GM21529 (cell line): Measurements from ENCODE around the gene CCDC24.

Experiments
- ATAC-seq: cut with Tn5 transposase; IDR thresholded peaks from one replicate; pipeline ENCODE4 v1.9.1; 2021; ENCODE audit not compliant: unreplicated experiment

Gene CCDC24

DNA sequence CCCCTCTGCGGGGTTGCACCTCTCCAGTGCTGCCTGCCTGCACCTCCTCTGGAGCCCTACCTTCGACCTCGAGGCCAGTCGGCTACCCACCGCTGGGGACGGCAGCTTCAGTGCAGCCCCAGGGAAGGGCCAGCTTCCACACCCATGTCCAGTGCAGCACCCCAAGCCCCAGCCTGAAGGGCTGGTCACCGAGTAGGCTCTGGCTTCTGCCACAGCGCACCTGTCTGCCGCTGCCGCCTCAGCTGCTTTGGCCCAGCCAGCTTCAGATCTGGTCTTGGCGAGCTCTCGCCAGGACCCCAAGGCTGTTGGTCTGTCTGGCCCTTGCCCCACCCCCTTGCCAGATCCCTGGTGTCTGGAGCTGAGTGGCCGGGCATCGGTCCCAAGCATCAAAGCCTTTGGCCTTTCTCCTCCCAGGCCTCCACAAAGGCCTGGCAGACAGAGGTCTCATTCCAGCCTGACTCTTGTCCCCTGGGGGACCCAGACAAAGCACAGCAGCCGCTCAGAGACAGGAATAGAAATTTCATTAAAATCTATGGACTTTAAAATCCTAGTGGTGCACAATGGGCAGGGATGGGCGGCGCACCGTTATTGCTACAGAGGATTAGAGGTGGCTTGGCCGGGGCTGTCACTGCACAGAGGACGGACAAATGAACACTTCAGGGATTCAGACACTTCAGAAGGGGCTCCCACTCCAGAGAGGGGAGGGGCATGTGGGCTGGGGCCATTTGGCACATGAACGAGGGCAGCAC is 4.8 kb downstream of the CCDC24 start:
- no peak for ATAC-seq

GRCh38 chr1:43996733-43997115 is 5.3 kb downstream of the CCDC24 start:
- ATAC-seq = no peak

- no peak for ATAC-seq
These were observed 6.0 kb downstream of the CCDC24 start for GRCh38 chr1:43997295-43997999.

- no peak for ATAC-seq
These were observed 6.6 kb downstream of the CCDC24 start for GRCh38 chr1:43998000-43998378.

DNA sequence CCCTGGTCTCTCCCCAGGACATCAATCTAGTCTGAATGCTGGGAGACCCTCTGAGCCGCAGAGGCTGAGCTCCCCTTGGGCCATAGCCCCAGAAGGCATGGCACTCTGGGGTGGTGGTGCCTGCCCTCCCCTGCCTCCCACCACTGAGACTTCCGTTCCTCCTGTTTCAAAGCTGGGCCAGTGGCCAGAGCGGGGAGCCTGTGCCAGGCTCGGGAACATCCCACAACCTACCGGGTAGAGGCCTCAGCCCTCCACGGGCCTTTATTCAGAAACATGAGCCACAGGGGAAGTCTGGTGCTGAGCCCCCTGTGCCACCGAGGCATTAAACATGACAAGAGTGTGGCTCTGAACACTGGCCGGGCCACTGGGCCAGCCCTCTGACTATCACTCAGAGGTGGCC is 8.1 kb downstream of the CCDC24 start:
- no peak for ATAC-seq

DNA sequence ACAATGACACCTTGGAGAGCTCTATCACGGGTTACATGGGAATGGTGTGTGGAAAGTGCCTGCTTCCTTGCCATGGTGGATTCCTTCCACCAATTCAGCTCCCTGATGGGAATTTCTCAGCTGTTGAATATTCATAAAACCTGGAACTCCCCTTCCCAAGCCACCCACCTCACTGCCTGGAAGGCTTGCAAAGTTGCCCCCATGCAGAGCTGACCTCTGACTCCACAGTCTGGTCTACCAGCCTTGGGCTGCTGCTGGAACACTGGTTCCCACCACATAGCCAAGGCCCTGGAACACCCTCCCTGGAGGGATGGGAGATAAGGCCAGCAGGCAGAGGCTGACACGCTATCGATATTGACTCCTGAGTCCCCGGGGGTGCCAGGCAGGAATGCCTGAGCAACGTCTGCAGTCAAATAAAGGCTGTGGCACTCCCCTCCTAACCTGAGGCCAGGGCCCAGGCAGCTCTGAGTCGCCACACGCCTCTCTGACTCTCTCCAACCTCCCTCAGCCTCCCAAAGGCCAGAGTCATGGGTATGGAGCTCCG is 8.8 kb downstream of the CCDC24 start:
- no peak for ATAC-seq

GRCh38 chr1:44002165-44002564 is 10.8 kb downstream of the CCDC24 start:
- no peak for ATAC-seq

DNA sequence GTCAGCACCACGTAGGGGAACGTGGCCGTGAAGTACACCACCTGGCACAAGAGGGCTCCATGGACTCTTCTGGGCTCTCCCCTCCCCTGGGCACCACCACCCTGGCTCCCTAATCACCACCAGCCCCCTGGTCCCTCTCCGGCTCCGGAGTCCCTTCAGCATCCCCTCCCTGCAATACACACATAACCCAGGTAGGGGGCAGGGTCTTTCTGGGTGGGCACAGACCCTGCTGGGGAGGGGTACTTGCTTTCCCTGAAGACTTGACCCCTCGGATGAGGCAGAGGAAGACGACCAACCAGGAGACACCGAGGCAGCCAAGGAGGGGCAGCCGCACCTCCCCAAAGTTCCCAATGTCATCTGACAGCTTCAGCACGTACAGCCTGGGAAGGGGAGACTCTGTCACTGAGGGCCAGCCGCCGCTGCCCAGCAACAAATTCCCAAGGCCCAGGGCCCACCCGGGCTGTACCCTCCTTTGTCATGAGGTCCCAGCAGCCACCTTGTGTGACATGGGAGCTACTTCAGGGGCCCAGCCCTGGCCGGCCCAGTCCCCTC is 11.3 kb downstream of the CCDC24 start:
- no peak for ATAC-seq

DNA sequence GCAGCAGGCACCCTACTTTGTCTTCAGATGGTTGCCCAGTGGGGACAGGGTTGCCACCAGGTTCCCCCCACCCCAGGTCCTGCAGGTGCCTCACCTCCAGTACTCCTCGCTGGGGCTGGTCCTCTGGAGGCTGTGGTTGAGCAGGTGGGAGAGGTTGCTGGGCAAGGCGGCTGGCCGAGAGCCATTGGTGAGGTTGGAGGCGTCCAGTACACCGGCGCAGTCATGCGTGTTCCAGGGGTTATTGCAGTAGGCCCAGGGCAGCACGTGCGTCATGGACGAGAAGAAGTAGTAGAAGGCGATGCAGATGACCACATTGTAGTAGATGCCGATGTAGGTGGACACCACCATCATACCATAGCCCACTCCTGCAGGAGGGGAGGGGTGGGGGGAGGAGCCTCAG is 16.9 kb downstream of the CCDC24 start:
- no peak for ATAC-seq

- ATAC-seq = no peak
These were observed 19.6 kb downstream of the CCDC24 start for GRCh38 chr1:44010935-44011471.

DNA sequence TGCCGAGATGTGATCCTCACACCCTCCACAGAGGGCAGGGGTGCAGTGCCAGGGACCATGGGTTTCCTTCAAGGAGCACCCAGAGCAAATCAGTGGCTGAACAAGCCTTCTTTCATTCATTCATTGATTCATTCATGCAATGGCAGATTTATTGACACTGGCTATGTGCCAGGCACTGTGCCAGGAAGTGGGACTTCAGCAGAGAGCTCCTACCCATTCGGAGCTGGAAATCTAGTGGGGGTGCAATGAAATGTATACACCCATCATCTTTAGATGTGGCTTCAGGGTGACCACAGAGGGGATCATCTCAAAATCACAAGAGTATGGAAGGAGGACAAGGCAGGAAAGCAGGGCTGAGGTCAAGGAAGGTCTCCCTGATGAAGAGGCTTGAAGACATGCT is 21.0 kb downstream of the CCDC24 start:
- no peak for ATAC-seq

DNA sequence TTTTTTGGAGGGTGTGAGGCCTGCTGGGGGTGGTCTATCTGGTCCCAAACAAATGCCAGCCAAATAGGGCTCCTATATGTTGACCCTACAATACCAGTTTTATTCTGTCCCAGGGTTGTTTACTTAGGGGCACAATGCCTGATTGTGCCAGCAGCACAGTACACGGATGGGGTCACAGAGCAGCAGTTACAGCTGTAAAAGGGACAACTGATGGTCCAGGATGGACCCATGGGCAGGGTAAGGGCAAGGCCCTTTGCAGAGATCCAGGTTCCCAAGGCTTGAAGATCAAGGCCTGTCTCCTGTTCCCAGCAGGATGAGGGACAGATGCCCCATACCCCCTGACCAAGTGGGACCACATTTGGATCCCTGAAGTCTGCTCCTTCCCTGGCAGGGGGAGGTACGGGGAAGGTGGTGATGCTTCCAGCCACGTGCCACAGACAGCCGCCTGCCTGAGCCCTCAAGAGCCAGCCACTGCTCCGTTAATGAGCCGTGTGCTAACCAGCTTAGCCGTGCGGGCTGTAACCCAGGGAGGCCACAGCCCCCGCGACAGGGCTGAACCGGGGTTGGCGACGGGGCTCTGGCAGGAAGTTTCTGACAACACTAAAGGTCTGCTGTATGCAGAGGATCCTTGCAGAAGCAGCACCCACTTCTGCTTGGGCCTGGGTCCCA is 21.7 kb downstream of the CCDC24 start:
- no peak for ATAC-seq

GRCh38 chr1:44013949-44014348 is 22.6 kb downstream of the CCDC24 start:
- ATAC-seq = no peak

GRCh38 chr1:44014365-44015104 is 23.1 kb downstream of the CCDC24 start:
- ATAC-seq = no peak

DNA sequence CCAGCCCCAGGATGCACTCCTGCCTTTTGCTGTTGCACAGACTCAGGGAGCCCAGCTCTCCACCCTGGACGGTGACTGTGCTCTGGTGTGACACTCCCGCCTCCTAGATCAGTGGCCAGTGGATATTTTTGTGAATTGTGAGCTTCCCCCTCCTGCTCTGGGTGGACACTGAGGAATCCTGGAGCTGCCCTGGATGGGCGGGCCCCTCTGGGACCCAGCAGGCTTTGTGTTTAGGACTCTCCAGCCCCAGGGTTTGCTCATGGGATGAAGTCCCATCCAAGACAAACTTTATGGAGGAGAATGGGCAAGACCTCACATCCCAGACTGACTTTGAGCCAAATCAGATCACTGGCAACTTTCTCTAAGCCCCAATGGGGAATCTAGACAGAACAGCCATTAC is 23.8 kb downstream of the CCDC24 start:
- no peak for ATAC-seq

- no peak for ATAC-seq
These were observed 24.9 kb downstream of the CCDC24 start for GRCh38 chr1:44016041-44016889.

- no peak for ATAC-seq
These were observed 25.5 kb downstream of the CCDC24 start for GRCh38 chr1:44016890-44017400.

DNA sequence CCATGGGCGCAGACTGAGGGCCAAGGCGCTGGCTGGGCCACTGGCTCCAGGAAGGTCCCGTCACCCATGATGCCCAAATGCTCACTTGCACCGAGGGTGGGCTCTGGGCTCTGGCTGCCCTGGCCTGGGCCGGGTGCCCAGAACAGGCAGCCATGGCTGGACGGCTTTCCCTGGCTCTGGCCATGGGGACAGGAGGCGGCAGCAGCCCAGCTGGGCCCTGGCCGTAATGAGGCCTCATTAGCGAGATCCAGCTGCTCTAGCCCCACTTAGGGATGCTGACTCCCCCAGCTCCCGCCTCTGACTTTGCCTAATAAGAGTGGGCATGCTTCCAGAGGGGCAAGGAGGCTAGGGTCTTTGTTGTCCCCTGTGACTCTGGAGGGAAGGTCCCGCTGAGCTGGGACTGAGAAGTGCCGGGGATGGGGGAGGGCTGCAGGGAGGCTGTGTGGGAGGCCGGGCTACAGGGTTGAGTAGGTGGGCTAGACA is 28.1 kb downstream of the CCDC24 start:
- no peak for ATAC-seq

- no peak for ATAC-seq
These were observed 29.1 kb downstream of the CCDC24 start for GRCh38 chr1:44020464-44020863.
